LNCAP (cell line): ENCODE results near the gene EBF4.

Experiments
- TF ChIP-seq, protein P1 (sequence below): fragments of 450-650 bp; IDR thresholded peaks from 2 replicates; pipeline ENCODE4 v1.5.1; 2017; ENCODE audit warnings: mild to moderate bottlenecking

Gene EBF4

DNA sequence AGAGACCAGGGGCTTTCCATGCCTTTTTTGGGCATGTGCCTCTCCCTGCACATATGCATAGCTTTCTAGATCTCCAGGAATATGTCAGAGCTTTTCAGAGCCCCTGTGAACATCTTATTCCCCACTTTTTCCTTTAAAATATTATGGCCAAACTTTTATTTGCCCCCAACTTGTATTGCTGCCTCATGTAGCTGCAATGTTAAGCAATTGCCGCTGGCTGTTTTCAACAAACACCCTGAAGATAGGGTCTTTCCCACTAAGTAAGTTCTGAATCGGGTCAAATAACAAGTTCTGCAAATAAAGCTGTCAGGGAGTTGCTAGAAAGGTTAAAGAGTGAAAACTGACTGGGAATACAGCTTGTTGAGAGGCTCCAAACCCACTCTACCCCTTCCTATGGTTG lies 42.3 kb downstream of the EBF4 start:
- TF ChIP-seq, protein P1, sequence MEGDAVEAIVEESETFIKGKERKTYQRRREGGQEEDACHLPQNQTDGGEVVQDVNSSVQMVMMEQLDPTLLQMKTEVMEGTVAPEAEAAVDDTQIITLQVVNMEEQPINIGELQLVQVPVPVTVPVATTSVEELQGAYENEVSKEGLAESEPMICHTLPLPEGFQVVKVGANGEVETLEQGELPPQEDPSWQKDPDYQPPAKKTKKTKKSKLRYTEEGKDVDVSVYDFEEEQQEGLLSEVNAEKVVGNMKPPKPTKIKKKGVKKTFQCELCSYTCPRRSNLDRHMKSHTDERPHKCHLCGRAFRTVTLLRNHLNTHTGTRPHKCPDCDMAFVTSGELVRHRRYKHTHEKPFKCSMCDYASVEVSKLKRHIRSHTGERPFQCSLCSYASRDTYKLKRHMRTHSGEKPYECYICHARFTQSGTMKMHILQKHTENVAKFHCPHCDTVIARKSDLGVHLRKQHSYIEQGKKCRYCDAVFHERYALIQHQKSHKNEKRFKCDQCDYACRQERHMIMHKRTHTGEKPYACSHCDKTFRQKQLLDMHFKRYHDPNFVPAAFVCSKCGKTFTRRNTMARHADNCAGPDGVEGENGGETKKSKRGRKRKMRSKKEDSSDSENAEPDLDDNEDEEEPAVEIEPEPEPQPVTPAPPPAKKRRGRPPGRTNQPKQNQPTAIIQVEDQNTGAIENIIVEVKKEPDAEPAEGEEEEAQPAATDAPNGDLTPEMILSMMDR, result no peak

DNA sequence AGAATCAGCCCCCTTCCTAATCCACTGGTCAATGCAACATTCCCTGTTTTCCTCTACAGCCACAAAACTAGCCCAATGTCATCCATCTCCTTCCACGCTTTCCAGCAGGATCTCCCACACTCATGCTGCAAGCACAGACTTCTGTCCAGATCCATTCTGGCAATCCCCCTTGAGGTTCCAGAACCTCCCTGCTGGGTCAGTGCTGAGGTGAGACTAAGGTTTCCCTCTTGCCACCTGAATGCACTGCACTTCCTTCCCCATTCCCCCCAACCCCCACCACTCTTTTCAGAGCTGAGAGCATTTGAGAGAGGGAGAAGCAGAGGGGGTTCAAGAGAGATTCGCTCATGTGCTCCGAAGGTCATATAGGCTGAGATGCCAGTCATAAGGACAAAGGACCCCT lies 43.9 kb downstream of the EBF4 start:
- TF ChIP-seq, protein P1, result no peak

DNA sequence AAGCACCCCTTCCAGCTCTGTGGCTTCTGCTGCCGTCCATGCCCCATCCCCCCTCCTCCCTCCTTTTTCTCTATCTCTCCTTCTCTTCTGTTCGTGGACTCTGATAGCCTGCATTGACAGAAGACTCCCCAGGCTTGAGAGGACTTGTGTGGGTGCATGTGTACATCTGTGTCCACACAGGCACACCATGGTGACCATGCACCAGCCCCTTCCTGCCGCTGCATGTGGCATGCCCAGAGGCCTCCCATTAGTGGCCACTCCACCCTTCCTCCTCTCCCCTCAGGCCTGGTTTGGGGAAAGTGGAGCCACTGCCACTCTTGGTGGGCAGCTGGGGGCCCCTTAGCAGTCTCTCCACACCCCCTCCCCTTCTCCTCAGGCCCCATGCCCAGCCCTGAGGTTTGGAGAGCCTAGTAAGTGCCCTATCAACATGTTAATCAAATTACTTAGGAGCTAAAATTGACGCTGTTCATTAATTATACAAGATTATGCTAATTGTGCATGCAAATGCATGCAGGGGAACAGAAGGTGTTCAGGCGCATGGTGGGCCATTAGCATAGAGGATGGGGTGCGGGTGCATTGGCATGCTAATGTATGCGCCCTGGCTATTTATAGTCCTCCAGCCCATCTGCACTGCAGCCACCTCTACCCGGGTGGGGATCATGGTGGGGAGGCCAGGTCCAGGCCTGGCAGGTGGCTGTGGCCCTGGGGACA lies 45.9 kb downstream of the EBF4 start:
- TF ChIP-seq, protein P1, result no peak

DNA sequence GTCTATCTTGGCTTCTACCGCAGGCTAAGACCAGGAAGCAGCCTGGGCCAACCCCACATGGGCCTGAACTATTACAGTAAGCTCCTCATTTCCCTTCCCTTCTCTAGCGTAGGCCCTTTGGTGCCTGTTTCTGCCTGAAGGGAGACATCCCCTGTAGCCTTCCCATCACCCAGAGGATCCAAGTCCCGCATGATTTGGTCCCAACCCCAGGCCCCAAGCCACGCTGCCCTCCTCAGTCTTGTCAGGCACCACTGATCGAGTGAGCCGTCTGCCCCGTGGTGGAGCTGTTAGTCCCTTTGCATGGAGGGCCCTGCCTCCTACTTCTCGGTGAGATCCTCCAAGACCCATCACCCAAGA lies 46.4 kb downstream of the EBF4 start:
- TF ChIP-seq, protein P1, result no peak

DNA sequence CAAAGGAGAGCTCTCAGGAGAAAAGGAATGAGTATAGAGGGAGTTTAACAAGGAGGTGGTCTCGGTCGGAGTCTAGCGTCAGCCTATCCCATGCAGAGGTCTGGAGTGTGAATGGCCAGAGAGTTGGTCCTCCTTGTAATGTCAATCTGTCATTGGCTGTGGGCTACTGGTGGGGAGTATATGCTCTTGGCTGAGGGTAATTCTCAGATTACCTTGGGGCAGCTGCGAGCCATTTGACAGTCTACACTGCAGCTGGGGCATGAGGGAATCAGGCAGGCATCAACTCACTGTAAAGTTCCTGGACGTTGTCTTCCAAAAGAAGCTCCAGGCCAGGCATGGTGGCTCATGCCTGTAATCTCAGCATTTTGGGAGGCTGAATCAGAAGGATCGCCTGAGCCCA lies 48.1 kb downstream of the EBF4 start:
- TF ChIP-seq, protein P1, result no peak

DNA sequence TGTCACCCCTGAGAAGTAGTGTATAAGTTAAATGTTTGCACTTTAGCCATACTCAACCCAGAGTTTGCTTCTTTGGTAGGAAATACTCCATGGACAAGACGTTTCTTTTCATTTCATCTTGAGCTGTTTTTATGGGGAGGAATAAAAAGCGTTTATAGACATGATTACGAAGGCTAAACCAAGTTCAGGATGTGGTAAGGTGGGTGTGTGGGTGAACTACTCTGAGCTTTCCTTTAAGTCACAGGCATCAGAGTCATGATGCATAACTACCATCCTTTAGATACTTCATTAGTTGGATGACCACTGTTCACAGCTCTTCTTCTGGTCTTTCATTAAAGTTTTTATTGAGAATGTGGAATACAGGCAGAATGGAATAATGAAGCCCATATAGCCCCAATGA lies 48.9 kb downstream of the EBF4 start:
- TF ChIP-seq, protein P1, result no peak

DNA sequence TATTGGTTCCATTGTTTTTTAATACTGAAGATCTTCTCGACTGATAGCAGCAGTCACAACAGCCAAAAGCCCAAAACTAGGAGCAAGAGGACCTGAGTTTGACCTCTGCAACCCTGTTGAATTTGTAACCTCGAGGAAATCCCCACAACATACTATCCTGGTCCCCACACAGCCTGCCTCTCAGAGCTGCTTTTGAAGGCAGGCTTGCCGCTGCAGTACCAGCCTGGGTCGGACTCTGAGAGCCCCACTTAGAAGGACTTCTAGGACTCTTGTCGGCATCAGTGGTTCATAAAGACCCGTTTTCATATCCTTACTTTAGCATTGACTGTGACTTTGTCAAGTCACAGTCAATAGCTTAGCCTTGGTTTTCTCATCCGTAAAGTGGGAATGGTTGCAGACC lies 49.3 kb downstream of the EBF4 start:
- TF ChIP-seq, protein P1, result no peak

DNA sequence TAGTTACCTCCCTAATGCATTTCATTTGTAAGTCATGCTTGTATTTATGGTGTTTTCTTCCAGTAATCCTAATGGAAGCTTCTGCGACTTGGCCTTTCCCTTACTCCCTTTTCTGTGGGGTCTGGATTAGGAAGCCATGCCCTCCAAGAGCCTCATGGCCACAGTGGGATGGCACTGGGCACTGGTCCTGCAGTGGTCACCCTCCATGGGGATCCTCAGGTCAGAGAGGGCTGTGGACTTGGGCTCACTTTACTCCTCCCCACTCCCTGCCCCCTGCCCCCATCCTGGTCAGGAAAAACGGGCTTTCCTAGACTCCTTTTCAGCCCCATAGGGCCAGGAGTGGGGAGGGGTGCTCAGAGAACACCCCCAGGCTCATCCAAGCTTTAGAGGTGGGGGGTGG lies 49.9 kb downstream of the EBF4 start:
- TF ChIP-seq, protein P1, result no peak
